Suprapubic skin (tissue), 4 donors: Measurements from ENCODE around the gene WHRN. TPM values are rescaled to one million over a fixed set of nuclear protein-coding genes. Genes with fewer than 3 reads are reported as not detected.

ENCODE experiments used
- DNase-seq, 2 donors: peaks; one replicate each; pipeline ENCODE4 v3.0.0-alpha.2; 2019; ENCODE audit warnings: low spot score in 2 of 2
- H3K27ac ChIP-seq: fragments of 200-600 bp; sonication (generic); one replicate; pipeline ENCODE4 v1.5.1; 2019
- H3K27me3 ChIP-seq: fragments of 200-600 bp; sonication (generic); one replicate; pipeline ENCODE4 v1.5.1; 2019
- H3K36me3 ChIP-seq: fragments of 200-600 bp; sonication (generic); one replicate; pipeline ENCODE4 v1.5.1; 2019
- H3K4me1 ChIP-seq: fragments of 200-600 bp; sonication (generic); one replicate; pipeline ENCODE4 v1.5.1; 2019
- H3K4me3 ChIP-seq: fragments of 200-600 bp; sonication (generic); one replicate; pipeline ENCODE4 v1.5.1; 2019; ENCODE audit warnings: mild to moderate bottlenecking
- H3K9me3 ChIP-seq: fragments of 200-600 bp; sonication (generic); one replicate; pipeline ENCODE4 v1.5.1; 2019
- CTCF ChIP-seq, 2 donors: fragments of 200-600 bp in 1 of 2; fragments of 450-650 bp in 1 of 2; sonication (generic) in 1 of 2; IDR thresholded peaks; one replicate each; pipeline ENCODE4 v1.5.1; 2016 to 2019; ENCODE audit warnings: antibody characterized with exemption in 2 of 2, mild to moderate bottlenecking in 1 of 2, moderate library complexity in 1 of 2
- EP300 ChIP-seq: sonication (generic); formaldehyde crosslinking; IDR thresholded peaks from one replicate; pipeline ENCODE4 v1.6.1; 2017; ENCODE audit warnings: antibody characterized with exemption
- POLR2A ChIP-seq, 2 donors: fragments of 450-650 bp; IDR thresholded peaks; one replicate each; pipeline ENCODE4 v1.6.1; 2017; ENCODE audit warnings: antibody characterized with exemption in 2 of 2, mild to moderate bottlenecking in 2 of 2, moderate library complexity in 2 of 2
- POLR2AphosphoS5 ChIP-seq, 3 donors: sonication (generic); formaldehyde crosslinking; IDR thresholded peaks; one replicate each; pipeline ENCODE4 v1.6.1; 2017; ENCODE audit warnings: antibody characterized with exemption in 3 of 3
- WGBS: methylation state at CpG from one replicate; pipeline ENCODE4 v1.1.5; 2018; 5-methylcytosine and 5-hydroxymethylcytosine counted together
- total RNA-seq, 4 donors: library from RNA; depleted of rRNA; stranded (reverse); fragments of >200 nt; gene quantifications; one replicate each; pipeline ENCODE4 v1.1.0, GENCODE V29; 2016

Gene WHRN
- total RNA-seq, 4 donors from 2014 or later, result 7.7 to 25.9 (median 14.8) TPM

GRCh38 chr9:114355821-114356220 is 149.5 kb downstream of the WHRN start:
- Histone ChIP-seq H3K36me3 (peaks cover 72% of the 10 kb centered on the region), H3K9me3 (no peaks in the 10 kb centered on the region), H3K4me3 (no peak overlapping the region), H3K27ac (no peak overlapping the region), H3K4me1 (peaks cover 5% of the 10 kb centered on the region), H3K27me3 (no peaks in the 10 kb centered on the region)
- WGBS, result 92% methylated on average over 5 of the region's 6 CpGs
- TF ChIP-seq POLR2AphosphoS5 (IDR thresholded peaks at IDR 0.05) (no peak), CTCF (IDR thresholded peaks at IDR 0.05) (no peak), EP300 (no peak), POLR2A (IDR thresholded peaks at IDR 0.05) (no peak)
- DNase-seq, result no peak

Other genes starting within 250 kb of the WHRN start
- gene ORM1, start 182.4 kb downstream of the WHRN start, total RNA-seq, result 10 to 100 TPM in 1 of 4 donors, not detected in 3; 59.2 TPM
- gene ORM2, start 175.6 kb downstream of the WHRN start, total RNA-seq, result 1 to 10 TPM in 1 of 4 donors, not detected in 3; 9.5 TPM
- 10 to 100 TPM; 10.5 to 27.1 (median 14.4) TPM for gene AKNA, start 117.5 kb downstream of the WHRN start, total RNA-seq
- gene ATP6V1G1, start 82.3 kb upstream of the WHRN start, total RNA-seq, result 100 to 1,000 TPM; 181 to 234 (median 209) TPM
- 10 to 100 TPM in 2 of 4 donors, 1 to 10 TPM in 2; 3.2 to 12.3 (median 7.9) TPM for gene TMEM268, start 105.8 kb upstream of the WHRN start, total RNA-seq
- gene TEX53, start 152.3 kb upstream of the WHRN start, total RNA-seq, result not detected
- gene TEX48, start 176.7 kb upstream of the WHRN start, total RNA-seq, result not detected